Skeletal muscle tissue (tissue), 4 donors: ENCODE data around the gene SNX33. TPM values are rescaled to one million over a fixed set of nuclear protein-coding genes. Genes with fewer than 3 reads are reported as not detected.
A peak's percentile ranks its signal among the peaks of the same experiment; 100 is the strongest.

Source experiments
- H3K27ac ChIP-seq: one replicate; pipeline ENCODE4 v1.7.0; 2013; ENCODE audit warnings: mild to moderate bottlenecking, low read depth, low read length, inconsistent platforms
- H3K27me3 ChIP-seq, 3 donors: one replicate each; pipeline ENCODE4 v1.7.0; 2013; ENCODE audit warnings: low read length in 3 of 3; ENCODE audit not compliant: control insufficient read depth in 3 of 3, insufficient read depth in 3 of 3
- H3K36me3 ChIP-seq, 3 donors: one replicate each; pipeline ENCODE4 v1.7.0; 2013; ENCODE audit warnings: low read length in 3 of 3; ENCODE audit not compliant: control insufficient read depth in 3 of 3, insufficient read depth in 3 of 3
- H3K4me1 ChIP-seq, 3 donors: one replicate each; pipeline ENCODE4 v1.7.0; 2013; ENCODE audit warnings: low read length in 3 of 3, mild to moderate bottlenecking in 3 of 3; ENCODE audit not compliant: control insufficient read depth in 3 of 3, insufficient read depth in 3 of 3
- H3K4me3 ChIP-seq, 3 donors: one replicate each; pipeline ENCODE4 v1.7.0; 2013; ENCODE audit warnings: low read length in 3 of 3
- H3K9ac ChIP-seq, 3 donors: one replicate each; pipeline ENCODE4 v1.7.0; 2013; ENCODE audit warnings: low read length in 3 of 3, mild to moderate bottlenecking in 3 of 3, moderate library complexity in 2 of 3, low read depth in 1 of 3
- H3K9me3 ChIP-seq, 3 donors: one replicate each; pipeline ENCODE4 v1.7.0; 2013; ENCODE audit warnings: low read length in 3 of 3; ENCODE audit not compliant: control insufficient read depth in 3 of 3
- total RNA-seq: library from RNA; depleted of rRNA; stranded (reverse); fragments of >200 nt; gene quantifications from one replicate; pipeline ENCODE4 v1.2.3, GENCODE V29; 2014
- donor health status: Osteomylitis.

SNX33 gene
- total RNA-seq, 1 donor from 2014 or later: 8.4 TPM

- Histone ChIP-seq H3K9me3 (no peaks in the 10 kb centered on the region), H3K4me1 (peaks cover 28 to 31% (median 29%) of the 10 kb centered on the region in 3 donors), H3K9ac (peak overlapping the region in 1 of 3 donors; percentile 40), H3K27ac (peak overlapping the region; percentile 66), H3K27me3 (peaks cover 0 to 6% (median 0%) of the 10 kb centered on the region in 3 donors), H3K4me3 (no peak overlapping the region), H3K36me3 (peaks cover 16 to 19% (median 16%) of the 10 kb centered on the region in 3 donors)
Observed at GRCh38 chr15:75661100-75661755, 13.5 kb downstream of the SNX33 start.

- Histone ChIP-seq H3K36me3 (peaks cover 12 to 16% (median 13%) of the 10 kb centered on the region in 3 donors), H3K27me3 (peaks cover 0 to 6% (median 0%) of the 10 kb centered on the region in 3 donors), H3K27ac (peak overlapping the region; percentile 66), H3K9ac (peak overlapping the region in 1 of 3 donors; percentile 40), H3K4me3 (no peak overlapping the region), H3K4me1 (peaks cover 34 to 36% (median 34%) of the 10 kb centered on the region in 3 donors), H3K9me3 (no peaks in the 10 kb centered on the region)
Observed at GRCh38 chr15:75661756-75662140, 14.0 kb downstream of the SNX33 start.

DNA sequence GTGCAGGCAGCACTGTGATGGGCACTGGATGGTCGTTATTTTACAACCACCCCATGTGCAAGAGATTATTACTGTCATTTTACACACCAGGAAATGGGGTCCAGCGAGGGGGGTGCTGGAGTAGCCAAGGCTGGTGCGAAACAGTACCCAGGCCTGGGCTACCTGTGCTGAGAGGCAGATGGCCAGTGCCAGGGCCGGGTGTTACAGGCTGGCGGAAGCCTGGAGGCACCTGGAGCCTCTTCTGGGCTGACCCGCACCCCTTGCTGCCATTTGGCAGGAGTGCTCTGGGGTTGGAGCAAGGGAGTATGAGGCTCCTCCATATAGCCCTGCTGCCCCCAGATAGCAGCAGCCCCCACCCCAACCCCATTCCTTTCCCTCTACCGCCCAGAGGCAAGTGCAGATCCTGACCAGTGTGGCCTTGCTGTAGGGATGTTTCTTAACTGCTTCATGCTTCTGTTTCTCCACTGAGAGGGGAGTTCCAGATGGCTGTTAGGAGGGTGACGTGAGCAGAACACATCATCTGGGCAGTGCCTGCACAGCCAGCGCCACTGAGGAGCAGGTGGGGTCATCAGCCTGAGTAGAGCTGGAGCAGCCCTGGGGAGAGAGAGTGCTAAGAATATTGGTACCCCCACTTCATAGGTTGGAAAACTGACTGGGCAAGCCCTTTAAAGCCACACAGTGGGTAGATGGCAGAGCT, 15.3 kb downstream of the SNX33 start:
- H3K27me3 ChIP-seq: peaks cover 0 to 6% (median 0%) of the 10 kb centered on the region in 3 donors
- peaks cover 4 to 9% (median 7%) of the 10 kb centered on the region in 3 donors for H3K36me3 ChIP-seq
- no peak overlapping the region for H3K27ac ChIP-seq
- H3K9ac ChIP-seq: no peak overlapping the region
- H3K9me3 ChIP-seq: no peaks in the 10 kb centered on the region
- H3K4me1 ChIP-seq: peaks cover 44 to 47% (median 45%) of the 10 kb centered on the region in 3 donors
- H3K4me3 ChIP-seq: no peak overlapping the region

DNA sequence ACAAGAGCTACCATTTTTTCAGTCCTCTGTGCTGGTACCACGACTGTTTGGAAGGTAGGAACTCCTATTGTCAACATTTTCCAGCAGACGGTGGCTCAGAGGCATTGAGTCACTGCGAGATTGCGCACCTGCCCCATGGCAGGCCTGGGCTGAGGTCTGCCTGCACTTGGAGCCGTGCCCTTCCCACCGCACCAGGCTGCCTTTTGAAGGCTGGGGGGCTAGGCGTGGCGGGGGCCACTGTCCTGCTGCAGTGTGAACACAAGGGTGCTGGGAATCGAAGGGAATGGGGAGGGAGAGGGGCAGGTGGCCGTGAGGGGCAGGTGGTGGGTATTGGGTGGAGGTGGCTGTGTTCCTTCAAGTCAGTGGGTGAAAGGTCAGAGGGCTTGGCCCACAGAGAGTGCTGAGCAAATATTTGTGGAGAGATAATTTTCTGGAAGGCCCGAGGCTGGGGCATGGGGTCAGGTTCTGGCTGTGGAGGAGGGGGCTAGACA, 16.3 kb downstream of the SNX33 start:
- Histone ChIP-seq H3K4me1 (peaks cover 37 to 42% (median 39%) of the 10 kb centered on the region in 3 donors), H3K36me3 (peaks cover 4 to 5% (median 4%) of the 10 kb centered on the region in 3 donors), H3K9ac (no peak overlapping the region), H3K4me3 (no peak overlapping the region), H3K27ac (no peak overlapping the region), H3K27me3 (peaks cover 0 to 6% (median 0%) of the 10 kb centered on the region in 3 donors), H3K9me3 (no peaks in the 10 kb centered on the region)

DNA sequence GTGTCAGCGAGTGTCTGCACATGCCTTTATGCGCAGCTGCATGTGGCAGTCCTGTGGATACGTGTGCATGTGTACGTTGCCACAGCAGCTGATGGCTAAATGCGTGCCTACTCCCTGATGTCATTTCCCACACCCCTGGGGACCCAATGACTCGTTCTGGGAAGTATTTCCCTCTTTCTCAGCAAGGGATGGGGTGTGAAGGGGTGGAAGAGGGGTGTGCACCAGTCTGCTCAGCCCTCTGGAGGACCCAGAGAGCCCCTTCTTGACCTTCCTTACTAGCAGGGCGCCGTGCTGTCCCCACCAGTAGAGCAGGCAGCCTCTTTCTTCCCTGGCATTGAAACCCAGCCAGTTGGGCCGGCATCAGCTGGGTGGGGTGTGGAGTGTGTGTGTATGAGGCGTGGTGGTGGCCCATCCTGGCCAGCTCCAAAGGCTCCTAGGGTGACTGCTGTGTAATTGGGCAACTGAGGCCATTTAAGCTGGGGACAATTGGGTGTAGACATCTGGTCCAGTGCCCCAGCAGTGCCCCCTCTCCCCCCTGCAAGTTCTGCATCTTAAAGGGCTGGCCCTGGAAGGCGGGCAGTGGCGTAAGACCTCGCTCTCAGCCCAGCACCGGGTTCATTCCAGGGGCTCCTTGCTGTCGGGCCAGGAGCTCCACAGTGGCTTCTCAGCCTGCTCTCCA, 19.2 kb downstream of the SNX33 start:
- Histone ChIP-seq H3K4me1 (peaks cover 20 to 28% (median 25%) of the 10 kb centered on the region in 3 donors), H3K27ac (peak overlapping the region; percentile 74), H3K36me3 (peaks cover 0 to 4% (median 3%) of the 10 kb centered on the region in 3 donors), H3K27me3 (no peaks in the 10 kb centered on the region), H3K4me3 (peak overlapping the region in 1 of 3 donors; percentile 35), H3K9me3 (no peaks in the 10 kb centered on the region), H3K9ac (peak overlapping the region in 1 of 3 donors; percentile 57)

DNA sequence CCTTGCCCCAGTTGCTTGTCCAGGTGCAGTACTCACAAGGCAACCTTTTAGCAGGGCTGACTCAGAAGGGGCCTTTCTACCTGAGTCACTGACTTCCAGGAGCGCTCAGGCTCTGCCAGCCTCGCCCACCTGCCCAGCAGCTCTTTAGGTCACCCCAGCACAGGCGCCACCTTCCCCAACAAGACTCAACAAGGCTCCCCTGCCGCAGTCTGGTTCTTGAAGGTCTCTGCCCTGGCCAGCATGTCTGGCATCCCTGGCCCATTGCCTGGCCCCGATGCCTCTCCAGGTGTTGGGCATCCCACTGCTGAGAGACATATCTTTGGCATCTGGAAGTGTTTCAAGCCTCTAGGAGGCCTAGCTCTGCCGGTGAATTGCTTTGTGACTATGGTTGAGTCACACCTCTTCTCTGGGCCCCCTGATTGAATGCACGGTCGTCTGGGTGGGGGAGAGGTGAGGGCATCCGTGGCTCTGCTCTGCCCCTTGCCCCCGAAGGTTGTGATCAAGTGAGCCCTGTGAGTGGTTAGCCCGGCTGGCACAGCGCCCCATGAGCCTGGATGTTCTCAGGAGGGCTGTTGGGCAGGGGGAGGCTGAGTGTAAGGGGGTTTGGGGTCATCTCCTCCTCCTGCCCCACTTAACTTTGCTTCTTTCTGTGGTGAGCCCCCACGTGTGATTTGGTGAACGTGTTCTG, 21.6 kb downstream of the SNX33 start:
- Histone ChIP-seq H3K9me3 (no peaks in the 10 kb centered on the region), H3K9ac (no peak overlapping the region), H3K27ac (no peak overlapping the region), H3K27me3 (no peaks in the 10 kb centered on the region), H3K4me3 (no peak overlapping the region), H3K4me1 (peaks cover 44 to 52% (median 48%) of the 10 kb centered on the region in 3 donors), H3K36me3 (no peaks in the 10 kb centered on the region)

- H3K4me3 ChIP-seq: no peak overlapping the region
- H3K27ac ChIP-seq: no peak overlapping the region
- no peaks in the 10 kb centered on the region for H3K9me3 ChIP-seq
- no peaks in the 10 kb centered on the region for H3K27me3 ChIP-seq
- H3K9ac ChIP-seq: no peak overlapping the region
- H3K36me3 ChIP-seq: no peaks in the 10 kb centered on the region
- peaks cover 49 to 57% (median 53%) of the 10 kb centered on the region in 3 donors for H3K4me1 ChIP-seq
Observed at GRCh38 chr15:75669879-75670212, 22.1 kb downstream of the SNX33 start.

- no peak overlapping the region for H3K4me3 ChIP-seq
- no peaks in the 10 kb centered on the region for H3K9me3 ChIP-seq
- peaks cover 53 to 64% (median 59%) of the 10 kb centered on the region in 3 donors for H3K4me1 ChIP-seq
- no peaks in the 10 kb centered on the region for H3K27me3 ChIP-seq
- peak overlapping the region; percentile 13 for H3K27ac ChIP-seq
- H3K36me3 ChIP-seq: no peaks in the 10 kb centered on the region
- H3K9ac ChIP-seq: no peak overlapping the region
Observed at GRCh38 chr15:75671730-75672602, 24.3 kb downstream of the SNX33 start.
